Measurements from ENCODE around the gene F12.

GRCh38 chr5:177448244-177448950 lies 39.0 kb upstream of the F12 start:
- TF ChIP-seq GATA2 (IDR thresholded peaks at IDR 0.05; ENCODE audit: insufficient read depth, insufficient read length, low read depth, low read length) (no peak), CTCF (IDR thresholded peaks at IDR 0.05; ENCODE audit: extremely low read depth in 1 of 2, insufficient read depth in 1 of 2, low read depth in 1 of 2, low read length in 2 of 2) (no peak), MYC (IDR thresholded peaks at IDR 0.05; ENCODE audit: low read depth, low read length) (no peak), POLR2AphosphoS5 (IDR thresholded peaks at IDR 0.05; ENCODE audit: insufficient read depth, low read depth, low read length) (no peak)
